UCSD-AML1 (cell line): ENCODE data around the gene AIF1L.

Experiments used
- DNase-seq: peaks from one replicate; lab custom pipeline; 2025; ENCODE audit not compliant: unreplicated experiment; lab: John Stamatoyannopoulos, UW

AIF1L gene

GRCh38 chr9:131096269-131097125, at the start of gene AIF1L:
Gene AIF1L, plus strand, starts transcription at chr9:131096531. Its CDS starts 99 bp downstream, at chr9:131096630.
- peak; percentile 38 for DNase-seq

- peak; percentile 80 for DNase-seq
These were observed 49.6 kb upstream of the AIF1L start for GRCh38 chr9:131046581-131047202.

DNA sequence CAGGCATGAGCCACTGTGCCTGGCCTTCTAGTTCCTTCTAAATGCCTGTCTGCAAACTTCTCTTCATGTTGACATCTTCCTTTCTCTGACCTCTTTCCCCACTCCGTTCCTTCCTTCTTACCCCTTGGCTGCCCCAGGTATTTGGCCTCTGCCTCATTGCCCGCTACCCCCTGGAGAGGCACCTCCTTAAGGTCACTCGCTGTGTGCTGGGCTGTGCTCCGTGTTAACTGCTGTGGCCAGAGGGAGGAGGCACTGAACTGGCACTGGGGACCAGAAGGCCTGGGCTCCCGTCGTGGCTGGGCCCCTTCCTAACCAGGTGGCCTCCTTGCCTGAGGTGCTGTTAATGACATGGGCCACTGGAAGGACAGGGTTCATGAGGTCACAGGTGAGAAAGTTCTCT, 48.0 kb upstream of the AIF1L start:
- no peak for DNase-seq

- no peak for DNase-seq
These were observed 47.5 kb upstream of the AIF1L start for GRCh38 chr9:131048820-131049219.

DNA sequence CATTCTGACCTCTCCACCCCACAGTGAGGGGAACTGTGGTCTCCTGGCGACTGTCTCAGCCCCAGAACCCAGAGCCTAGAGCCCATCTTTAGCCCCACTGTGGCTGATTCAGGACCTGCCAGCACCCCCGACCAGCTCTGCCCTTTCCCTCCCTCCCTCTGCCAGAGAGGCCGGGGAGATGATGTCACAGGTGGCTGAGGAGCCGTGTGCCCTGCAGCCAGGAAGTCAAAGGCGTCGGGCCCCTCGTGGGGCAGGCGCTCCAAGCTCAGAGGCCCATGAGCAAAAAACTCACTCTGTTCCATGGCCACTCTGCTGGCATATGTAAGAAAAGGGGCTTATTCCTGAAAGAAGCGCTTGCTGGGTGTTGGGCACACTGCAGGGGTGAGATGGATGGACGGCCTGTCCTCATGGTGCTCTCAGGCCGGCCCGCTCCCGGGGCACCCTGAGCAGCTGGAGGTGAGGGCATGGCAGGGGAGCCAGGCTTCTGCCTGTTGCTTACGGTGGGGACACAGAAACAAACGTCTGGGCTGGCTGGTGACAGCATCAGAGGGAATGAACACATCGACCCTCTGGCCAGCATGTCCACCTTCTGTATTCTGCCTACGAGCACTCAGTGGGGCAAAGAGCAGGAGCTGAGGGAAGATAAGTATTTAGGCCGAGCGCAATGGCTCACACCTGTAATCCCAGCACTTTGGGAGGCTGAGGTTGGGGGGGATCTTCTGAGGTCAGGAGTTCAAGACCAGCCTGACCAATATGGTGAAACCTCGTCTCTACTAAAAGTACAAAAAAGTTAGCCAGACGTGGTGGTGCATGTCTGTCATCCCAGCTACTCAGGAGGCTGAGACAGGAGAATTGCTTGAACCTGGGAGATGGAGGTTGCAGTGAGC, 46.3 kb upstream of the AIF1L start:
- DNase-seq = peak; percentile 19

GRCh38 chr9:131050831-131051230, 45.5 kb upstream of the AIF1L start:
- no peak for DNase-seq

- DNase-seq = no peak
These were observed 44.5 kb upstream of the AIF1L start for GRCh38 chr9:131051592-131052517.

DNA sequence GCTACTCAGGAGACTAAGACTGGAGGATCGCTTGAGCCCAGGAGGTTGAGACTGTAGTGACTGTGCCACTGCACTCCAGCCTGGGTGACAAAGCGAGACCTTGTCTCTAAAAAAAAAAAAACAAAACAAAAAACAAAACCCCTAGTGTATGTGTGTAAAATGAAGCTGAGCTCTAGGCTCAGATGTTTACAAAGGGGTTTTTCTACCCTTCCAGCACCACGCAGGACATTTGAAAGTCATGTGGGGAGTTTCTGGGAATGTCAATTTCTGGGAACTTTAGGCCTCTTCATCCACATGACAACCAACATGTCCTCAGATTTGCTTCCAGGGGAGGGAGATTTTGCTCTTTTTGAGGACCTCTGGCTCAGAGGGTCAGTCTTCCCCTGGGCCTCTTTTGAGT, 42.4 kb upstream of the AIF1L start:
- no peak for DNase-seq

- no peak for DNase-seq
These were observed 39.4 kb upstream of the AIF1L start for GRCh38 chr9:131056781-131057506.

- no peak for DNase-seq
These were observed 35.3 kb upstream of the AIF1L start for GRCh38 chr9:131060900-131061630.

DNA sequence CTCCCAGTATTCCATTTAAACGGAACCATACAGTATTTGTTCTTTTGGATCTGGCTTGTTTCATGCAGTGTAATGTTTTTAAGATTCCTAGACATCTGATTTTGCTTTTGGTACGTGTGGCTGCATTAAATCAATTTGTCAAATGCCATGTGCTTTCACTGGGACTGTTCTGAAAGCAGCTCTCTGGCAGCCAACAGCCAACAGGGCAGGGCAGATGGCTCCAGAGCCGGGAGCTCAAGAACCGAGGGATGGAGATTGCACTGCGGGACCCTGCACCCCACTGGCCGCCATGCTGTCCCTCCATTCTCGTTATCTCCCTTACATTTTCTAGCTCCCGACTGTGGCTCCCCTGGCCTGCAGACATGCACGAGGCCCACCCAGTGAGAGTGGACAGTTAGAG, 33.4 kb upstream of the AIF1L start:
- DNase-seq = no peak

- DNase-seq = no peak
These were observed 30.7 kb upstream of the AIF1L start for GRCh38 chr9:131065599-131065998.

DNA sequence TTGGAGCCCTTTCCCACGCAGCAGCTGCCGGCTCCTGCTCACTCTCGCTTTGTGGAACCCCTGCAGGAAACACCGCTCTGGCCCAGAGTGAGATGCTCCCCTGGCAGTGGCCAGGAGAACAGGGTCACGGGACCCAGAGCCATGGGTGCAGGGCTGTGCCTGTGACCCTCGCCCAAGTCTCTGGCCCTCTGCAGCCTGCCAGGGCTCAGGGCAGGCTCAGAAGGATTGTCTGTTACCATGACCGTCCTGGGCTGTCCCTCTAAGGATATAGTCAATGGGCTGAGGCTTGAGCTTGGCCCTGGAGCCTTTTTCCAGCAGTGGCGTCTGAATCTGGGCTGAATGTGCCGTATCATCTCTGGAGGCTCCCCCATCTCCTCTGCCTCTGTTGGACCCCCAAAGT, 28.7 kb upstream of the AIF1L start:
- DNase-seq = no peak

DNA sequence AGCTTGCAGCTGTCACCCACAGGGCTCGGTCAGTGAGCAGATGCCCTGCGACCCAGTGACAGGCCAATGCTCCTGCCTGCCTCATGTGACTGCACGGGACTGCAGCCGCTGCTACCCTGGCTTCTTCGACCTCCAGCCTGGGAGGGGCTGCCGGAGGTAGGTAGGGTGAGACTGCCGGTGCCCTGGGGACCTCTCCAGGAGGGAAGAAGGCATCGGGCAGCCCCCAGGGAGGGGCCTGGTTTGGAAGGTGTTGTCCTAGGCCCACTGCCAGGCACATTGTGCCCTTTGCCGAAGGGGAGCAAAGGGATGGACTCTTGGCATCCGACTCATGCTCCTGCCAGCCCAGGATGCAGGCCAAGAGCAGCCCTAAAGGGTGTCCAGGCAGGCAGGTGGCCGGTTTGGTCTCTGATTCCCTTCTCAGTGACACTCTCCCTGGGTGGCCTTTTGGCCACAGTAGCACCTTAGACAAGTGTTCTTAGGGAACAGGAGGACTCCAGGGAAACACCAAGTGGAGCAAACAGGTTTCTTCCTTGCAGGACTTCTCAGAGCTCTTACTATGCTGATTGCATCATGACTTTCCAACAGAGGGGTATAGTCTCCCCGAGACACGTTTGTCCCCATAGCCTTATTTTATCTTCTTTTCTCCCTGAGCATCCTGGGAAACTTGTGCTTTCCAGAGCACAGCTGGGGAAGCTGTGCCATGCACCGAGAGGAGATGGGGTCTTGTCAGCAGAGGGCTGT, 28.1 kb upstream of the AIF1L start:
- DNase-seq = no peak

DNA sequence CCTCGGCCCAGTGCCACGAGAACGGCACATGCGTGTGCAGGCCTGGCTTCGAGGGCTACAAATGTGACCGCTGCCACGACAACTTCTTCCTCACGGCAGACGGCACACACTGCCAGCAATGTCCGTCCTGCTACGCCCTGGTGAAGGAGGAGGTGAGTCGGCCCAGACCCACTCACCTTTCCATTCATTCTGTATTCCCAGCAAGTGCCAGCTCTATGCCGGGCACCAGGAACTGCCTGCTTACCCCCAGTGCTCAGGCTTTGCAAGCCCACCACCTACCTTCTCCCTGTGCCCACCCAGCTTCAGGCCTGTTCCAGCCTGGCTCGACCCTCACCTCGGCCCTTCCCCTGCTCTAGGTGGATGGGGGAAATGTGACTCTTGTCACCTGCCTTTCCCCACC, 26.6 kb upstream of the AIF1L start:
- no peak for DNase-seq

- DNase-seq = no peak
These were observed 24.0 kb upstream of the AIF1L start for GRCh38 chr9:131072107-131072870.

- DNase-seq = no peak
These were observed 23.5 kb upstream of the AIF1L start for GRCh38 chr9:131072871-131073237.
